Mucosa of gallbladder (tissue), 1 donor: Measurements from ENCODE around the gene GFRAL. TPM values are rescaled to one million over a fixed set of nuclear protein-coding genes. Genes with fewer than 3 reads are reported as not detected.

ENCODE experiments used
- DNase-seq: peaks from one replicate; pipeline ENCODE4 v3.0.0-alpha.2; 2020; ENCODE audit warnings: low spot score
- total RNA-seq: library from RNA; stranded (reverse); gene quantifications from one replicate; pipeline ENCODE4 v1.2.1, GENCODE V29; 2021
- donor health status: DM: no; HTN: no; CAD: no.

The GFRAL gene
- total RNA-seq, 1 donor from 2014 or later: not detected

- no peak for DNase-seq
Measured at GRCh38 chr6:55433446-55434130, 106.3 kb downstream of the GFRAL start.

DNA sequence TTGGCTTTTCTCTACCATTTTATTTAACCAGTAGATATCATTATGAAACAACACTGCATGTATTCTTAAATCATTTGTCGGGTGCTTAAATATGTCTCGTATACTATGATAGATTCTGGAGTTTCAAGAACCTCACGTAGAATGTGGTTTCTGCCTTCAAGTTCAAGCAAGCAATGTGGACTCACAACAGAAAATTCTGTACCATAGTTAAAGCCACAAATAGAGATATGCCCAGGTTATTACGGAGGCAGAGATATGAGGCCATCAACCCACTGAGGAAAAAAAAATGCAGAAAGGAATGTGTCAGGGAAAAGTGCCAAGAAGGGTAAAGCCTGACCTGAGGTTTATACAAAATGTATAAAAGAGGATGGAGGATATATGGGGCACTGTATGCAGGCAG lies 109.9 kb downstream of the GFRAL start:
- no peak for DNase-seq

GRCh38 chr6:55438203-55438602 lies 110.9 kb downstream of the GFRAL start:
- DNase-seq: no peak

DNA sequence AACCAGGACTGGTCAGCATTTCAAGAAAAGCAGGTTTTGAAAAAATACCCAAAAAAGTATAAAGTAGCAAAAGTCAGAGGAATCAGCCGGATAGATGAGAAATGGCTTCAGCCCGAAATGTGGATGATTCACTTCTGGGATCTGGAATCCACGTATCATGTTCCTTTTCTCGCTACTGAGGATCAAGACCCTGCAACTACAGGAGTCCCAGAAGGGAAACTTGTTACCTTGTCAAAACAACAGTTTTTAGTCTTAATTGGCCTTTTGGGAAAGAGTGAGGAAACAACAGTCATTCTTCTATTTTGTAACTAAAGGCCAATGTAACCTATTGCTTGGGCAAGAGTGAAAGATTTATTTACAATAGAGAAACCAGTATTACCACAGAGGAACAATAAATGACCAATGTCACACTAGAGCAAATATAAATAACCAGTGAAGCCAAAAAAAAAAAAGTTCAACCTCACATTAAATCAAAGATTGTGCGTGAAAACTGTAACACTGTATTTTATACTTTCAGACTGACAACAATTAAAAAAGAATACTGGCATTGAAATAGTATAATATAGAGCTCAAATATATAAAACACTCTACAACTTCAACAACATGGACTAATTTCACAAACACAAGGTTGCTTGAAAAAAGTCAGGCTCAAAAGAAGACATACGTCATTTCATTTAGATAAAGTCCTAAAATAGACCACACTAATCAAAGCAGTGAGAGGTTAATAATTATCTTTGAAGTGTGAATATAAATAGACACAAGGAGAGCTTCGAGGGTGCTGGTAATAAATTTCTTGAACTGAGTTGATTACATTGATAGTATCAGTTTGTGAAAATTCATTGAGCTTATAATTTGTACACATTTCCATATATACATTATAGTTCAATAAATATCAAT lies 116.2 kb downstream of the GFRAL start:
- no peak for DNase-seq

GRCh38 chr6:55445648-55446204 lies 118.5 kb downstream of the GFRAL start:
- no peak for DNase-seq

- no peak for DNase-seq
Measured at GRCh38 chr6:55447891-55448290, 120.6 kb downstream of the GFRAL start.

GRCh38 chr6:55448451-55448850 lies 121.2 kb downstream of the GFRAL start:
- DNase-seq: no peak

GRCh38 chr6:55449225-55449624 lies 122.0 kb downstream of the GFRAL start:
- DNase-seq: no peak

- DNase-seq: no peak
Measured at GRCh38 chr6:55450005-55450404, 122.7 kb downstream of the GFRAL start.

Other genes with a start within 250 kb of the GFRAL start
- gene HCRTR2, start 153.0 kb upstream of the GFRAL start, total RNA-seq: not detected